IPS-20b (cell line): Measurements from ENCODE around the gene SRP54.

ENCODE experiments used
- H3K27ac ChIP-seq: one replicate; pipeline ENCODE4 v1.5.1; 2013; ENCODE audit warnings: low read length
- H3K27me3 ChIP-seq: 2 replicates; pipeline ENCODE4 v1.6.1; 2013; ENCODE audit warnings: mild to moderate bottlenecking, low read length, inconsistent platforms; ENCODE audit not compliant: insufficient read depth
- H3K36me3 ChIP-seq: 2 replicates; pipeline ENCODE4 v1.6.1; 2013; ENCODE audit warnings: low read depth, mild to moderate bottlenecking, inconsistent platforms, low read length, moderate library complexity; ENCODE audit not compliant: insufficient read depth
- H3K4me1 ChIP-seq: 2 replicates; pipeline ENCODE4 v1.6.1; 2013; ENCODE audit warnings: mild to moderate bottlenecking, control low read depth, inconsistent platforms, low read length, moderate library complexity; ENCODE audit not compliant: insufficient read depth
- H3K4me3 ChIP-seq: 2 replicates; pipeline ENCODE4 v1.5.1; 2013; ENCODE audit warnings: mild to moderate bottlenecking, low read length, inconsistent platforms
- H3K9ac ChIP-seq: 2 replicates; pipeline ENCODE4 v1.6.1; 2013; ENCODE audit warnings: low read depth, mild to moderate bottlenecking, inconsistent platforms, low read length, moderate library complexity
- H3K9me3 ChIP-seq: 2 replicates; pipeline ENCODE4 v1.6.1; 2013; ENCODE audit warnings: mild to moderate bottlenecking, low read depth, low read length, inconsistent platforms; ENCODE audit not compliant: insufficient read depth

SRP54 gene

GRCh38 chr14:34964977-34965764 lies 17.6 kb upstream of the SRP54 start:
- H3K27ac ChIP-seq: no peak overlapping the region
- no peak overlapping the region for H3K9ac ChIP-seq
- no peak overlapping the region for H3K4me3 ChIP-seq
- no peaks in the 10 kb centered on the region for H3K4me1 ChIP-seq
- H3K9me3 ChIP-seq: no peaks in the 10 kb centered on the region
- no peaks in the 10 kb centered on the region for H3K27me3 ChIP-seq
- H3K36me3 ChIP-seq: peaks cover 34% of the 10 kb centered on the region

GRCh38 chr14:34965912-34966311 lies 16.9 kb upstream of the SRP54 start:
- no peaks in the 10 kb centered on the region for H3K4me1 ChIP-seq
- H3K27me3 ChIP-seq: no peaks in the 10 kb centered on the region
- no peak overlapping the region for H3K4me3 ChIP-seq
- peaks cover 34% of the 10 kb centered on the region for H3K36me3 ChIP-seq
- no peak overlapping the region for H3K9ac ChIP-seq
- no peaks in the 10 kb centered on the region for H3K9me3 ChIP-seq
- H3K27ac ChIP-seq: no peak overlapping the region

- H3K4me3 ChIP-seq: no peak overlapping the region
- peaks cover 34% of the 10 kb centered on the region for H3K36me3 ChIP-seq
These were observed 16.4 kb upstream of the SRP54 start for GRCh38 chr14:34966413-34966812.

DNA sequence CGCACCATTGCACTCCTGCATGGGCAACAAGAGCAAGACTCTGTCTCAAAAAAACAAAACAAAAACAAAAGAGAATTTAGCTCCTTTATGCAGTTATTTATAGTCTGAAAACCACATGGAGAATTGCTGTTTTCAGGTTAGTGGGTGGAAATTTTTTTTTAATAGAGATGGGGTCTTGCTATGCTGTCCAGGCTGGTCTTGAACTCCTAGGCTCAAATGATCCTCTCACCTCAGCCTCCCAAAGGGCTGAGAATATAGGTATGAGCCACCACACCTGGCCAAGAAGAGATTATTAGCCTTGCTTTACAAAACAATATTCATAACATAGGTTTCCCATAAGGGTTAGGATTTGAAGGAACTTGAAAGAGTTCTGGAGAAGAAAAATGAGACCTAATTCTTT lies 12.1 kb upstream of the SRP54 start:
- no peaks in the 10 kb centered on the region for H3K9me3 ChIP-seq
- H3K9ac ChIP-seq: no peak overlapping the region
- no peaks in the 10 kb centered on the region for H3K4me1 ChIP-seq
- no peak overlapping the region for H3K27ac ChIP-seq
- H3K4me3 ChIP-seq: no peak overlapping the region
- no peaks in the 10 kb centered on the region for H3K27me3 ChIP-seq
- peaks cover 34% of the 10 kb centered on the region for H3K36me3 ChIP-seq

More at GRCh38 chr14:34966413-34966812, 16.4 kb upstream of the SRP54 start:
- H3K4me1 ChIP-seq: no peaks in the 10 kb centered on the region
- H3K9ac ChIP-seq: no peak overlapping the region
- H3K27ac ChIP-seq: no peak overlapping the region
- no peaks in the 10 kb centered on the region for H3K9me3 ChIP-seq
- no peaks in the 10 kb centered on the region for H3K27me3 ChIP-seq

- Histone ChIP-seq H3K4me3 (no peak overlapping the region), H3K27ac (no peak overlapping the region), H3K36me3 (peaks cover 27% of the 10 kb centered on the region), H3K9me3 (no peaks in the 10 kb centered on the region), H3K27me3 (no peaks in the 10 kb centered on the region), H3K4me1 (no peaks in the 10 kb centered on the region), H3K9ac (no peak overlapping the region)
These were observed 11.4 kb upstream of the SRP54 start for GRCh38 chr14:34971381-34971780.

- Histone ChIP-seq H3K27ac (no peak overlapping the region), H3K27me3 (no peaks in the 10 kb centered on the region), H3K4me1 (no peaks in the 10 kb centered on the region), H3K36me3 (peaks cover 24% of the 10 kb centered on the region), H3K4me3 (no peak overlapping the region), H3K9ac (no peak overlapping the region), H3K9me3 (no peaks in the 10 kb centered on the region)
These were observed 11.0 kb upstream of the SRP54 start for GRCh38 chr14:34971801-34972200.

DNA sequence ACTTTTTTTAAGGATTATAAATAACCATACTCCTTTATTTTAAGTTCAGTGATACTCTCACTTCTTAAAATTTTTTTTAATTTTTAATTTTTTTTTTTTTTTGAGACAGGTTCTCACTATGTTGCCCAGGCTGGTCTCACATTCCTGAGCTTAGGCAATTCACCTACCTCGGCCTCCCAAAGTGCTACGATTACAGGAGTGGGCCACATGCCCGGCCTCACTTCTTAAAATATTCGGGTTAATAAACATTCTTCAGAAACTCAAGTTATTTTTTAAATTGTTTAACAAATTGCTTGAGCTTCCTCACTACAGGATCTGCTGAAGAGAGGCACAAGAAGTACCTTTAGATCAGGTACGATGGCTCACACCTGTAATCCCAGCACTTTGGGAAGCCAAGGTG lies 4.3 kb upstream of the SRP54 start:
- Histone ChIP-seq H3K4me3 (no peak overlapping the region), H3K36me3 (no peaks in the 10 kb centered on the region), H3K27ac (no peak overlapping the region), H3K9ac (no peak overlapping the region), H3K27me3 (no peaks in the 10 kb centered on the region), H3K9me3 (no peaks in the 10 kb centered on the region), H3K4me1 (no peaks in the 10 kb centered on the region)

DNA sequence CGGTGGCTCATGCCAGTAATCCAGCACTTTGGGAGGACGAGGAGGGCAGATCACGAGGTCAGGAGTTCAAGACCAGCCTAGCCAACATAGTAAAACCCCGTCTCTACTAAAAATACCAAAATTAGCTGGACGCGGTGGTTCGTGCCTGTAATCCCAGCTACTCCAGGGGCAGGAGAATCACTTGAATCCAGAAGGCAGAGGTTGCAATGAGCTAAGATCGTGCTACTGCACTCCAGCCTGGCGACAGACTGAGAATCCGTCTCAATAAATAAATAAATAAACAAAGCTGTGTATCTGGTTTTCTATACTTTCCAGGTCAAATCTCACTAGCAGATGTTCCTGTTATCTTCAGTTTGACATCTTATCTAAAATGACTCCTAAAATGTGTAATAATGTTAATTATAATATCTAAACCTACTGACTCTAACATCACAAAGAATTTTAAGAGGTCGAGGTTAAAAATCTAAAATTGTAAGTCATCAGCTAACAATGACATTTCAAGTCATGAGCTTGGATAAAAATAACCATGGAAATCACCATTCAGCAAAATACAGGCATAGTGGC lies 2.4 kb upstream of the SRP54 start:
- H3K4me3 ChIP-seq: peak overlapping the region; percentile 97
- H3K36me3 ChIP-seq: no peaks in the 10 kb centered on the region
- H3K9ac ChIP-seq: no peak overlapping the region
- no peaks in the 10 kb centered on the region for H3K27me3 ChIP-seq
- H3K9me3 ChIP-seq: no peaks in the 10 kb centered on the region
- H3K27ac ChIP-seq: no peak overlapping the region
- H3K4me1 ChIP-seq: 0 out of 2 replicates have a peak, but pooled peaks cover 4% of the 10 kb centered on the region

DNA sequence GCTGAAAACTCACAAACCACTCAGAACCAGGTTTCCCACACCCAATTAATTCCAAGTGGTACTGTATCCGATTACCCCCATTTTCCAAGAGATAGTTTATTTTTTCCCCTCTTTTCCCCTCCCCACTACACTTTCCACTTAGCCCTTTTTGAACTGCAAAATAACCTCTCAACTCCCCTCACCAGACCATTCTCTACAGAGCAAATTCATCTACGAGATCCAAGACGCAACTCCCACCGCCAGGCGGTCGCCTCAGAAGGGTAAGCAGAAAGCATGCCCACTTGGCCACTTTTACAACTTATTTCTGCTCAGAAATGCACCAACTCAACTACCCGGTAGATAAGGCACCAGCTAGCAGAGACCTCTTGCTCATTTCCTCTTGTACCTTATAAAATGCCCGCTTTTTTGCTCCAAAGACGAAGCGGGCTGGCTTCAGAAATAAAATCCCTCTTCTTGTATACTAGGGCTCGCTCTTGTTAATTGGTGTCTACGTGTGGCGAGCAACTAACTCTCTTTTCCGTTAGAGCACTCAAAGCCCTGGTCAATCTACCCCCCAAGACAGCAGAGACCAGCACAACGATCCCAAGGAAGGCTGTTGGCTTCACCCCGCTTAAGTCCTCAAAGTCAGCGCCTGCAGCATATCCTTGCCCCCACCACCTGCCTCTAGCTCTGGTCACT lies 910 bp upstream of the SRP54 start:
- Histone ChIP-seq H3K27ac (no peak overlapping the region), H3K9me3 (no peaks in the 10 kb centered on the region), H3K9ac (peak overlapping the region; percentile 95), H3K27me3 (no peaks in the 10 kb centered on the region), H3K4me3 (peak overlapping the region; percentile 97), H3K36me3 (no peaks in the 10 kb centered on the region), H3K4me1 (0 out of 2 replicates have a peak, but pooled peaks cover 4% of the 10 kb centered on the region)

DNA sequence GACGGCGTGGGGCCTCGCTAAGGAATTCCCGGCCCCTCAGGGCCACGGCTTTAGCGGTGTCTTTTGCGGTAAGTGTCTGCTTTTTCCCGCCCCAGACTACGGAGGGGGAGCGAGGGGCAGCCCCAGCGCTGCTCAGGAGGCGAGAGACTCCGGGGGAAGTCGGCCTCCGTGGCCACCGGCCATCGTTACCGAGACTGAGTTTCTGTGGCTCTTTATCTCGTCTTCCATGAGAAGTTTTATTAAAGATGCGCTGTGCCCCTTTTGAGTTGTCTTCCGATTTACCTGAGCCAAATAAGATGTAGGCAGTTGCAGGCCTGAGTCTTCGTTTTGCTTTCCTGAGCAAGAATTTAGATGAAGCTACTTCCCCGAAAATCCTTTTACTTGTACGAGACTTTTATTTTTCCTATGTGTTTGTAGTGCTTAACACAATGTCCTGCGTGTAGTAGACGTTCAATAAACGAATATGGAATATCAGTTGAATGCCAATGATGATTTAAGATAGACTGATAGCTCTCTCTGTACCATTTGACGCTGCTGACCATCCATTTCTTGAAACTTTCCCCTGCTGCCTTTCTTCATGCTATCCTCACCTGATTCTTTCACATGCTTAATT lies 462 bp downstream of the SRP54 start:
- Histone ChIP-seq H3K36me3 (no peaks in the 10 kb centered on the region), H3K27me3 (no peaks in the 10 kb centered on the region), H3K9ac (peak overlapping the region; percentile 95; the same call in 1 of the 2 replicates), H3K4me3 (peak overlapping the region; percentile 97), H3K9me3 (no peaks in the 10 kb centered on the region), H3K4me1 (0 out of 2 replicates have a peak, but pooled peaks cover 4% of the 10 kb centered on the region), H3K27ac (peak overlapping the region; percentile 63)

GRCh38 chr14:34983786-34984185 lies 994 bp downstream of the SRP54 start:
- no peaks in the 10 kb centered on the region for H3K27me3 ChIP-seq
- no peak overlapping the region for H3K27ac ChIP-seq
- H3K4me3 ChIP-seq: peak overlapping the region; percentile 97
- H3K36me3 ChIP-seq: no peaks in the 10 kb centered on the region
- 0 out of 2 replicates have a peak, but pooled peaks cover 4% of the 10 kb centered on the region for H3K4me1 ChIP-seq
- H3K9me3 ChIP-seq: no peaks in the 10 kb centered on the region
- H3K9ac ChIP-seq: peak overlapping the region; percentile 95; the same call in 1 of the 2 replicates
